HEK293T (cell line): ENCODE data around the gene MKLN1.

ENCODE experiments used
- CTCF ChIA-PET: fragments of 350-600 bp; formaldehyde crosslinking; extraction: SDS; loops from one replicate; lab custom pipeline; 2021; ENCODE audit warnings: antibody characterized with exemption, inconsistent platforms; lab: Yijun Ruan, JAX
- POLR2A ChIA-PET: fragments of 350-600 bp; formaldehyde crosslinking; extraction: SDS; loops from one replicate; lab custom pipeline; 2020; ENCODE audit warnings: antibody characterized with exemption, inconsistent platforms; lab: Yijun Ruan, JAX
- DNase-seq: peaks from one replicate; pipeline ENCODE4 v3.0.0; 2012; ENCODE audit warnings: mixed read lengths; ENCODE audit errors: extremely low spot score
- ARNT ChIP-seq: fragments of 450-650 bp; IDR thresholded peaks from 2 replicates; pipeline ENCODE4 v1.6.1; 2017; ENCODE audit warnings: mild to moderate bottlenecking
- BHLHE40 ChIP-seq: fragments of 450-650 bp; IDR thresholded peaks from 2 replicates; pipeline ENCODE4 v1.6.1; 2016; ENCODE audit warnings: mild to moderate bottlenecking, moderate library complexity, borderline replicate concordance
- CTBP1 ChIP-seq: fragments of 450-650 bp; IDR thresholded peaks from 2 replicates; pipeline ENCODE4 v1.6.1; 2016; ENCODE audit warnings: borderline replicate concordance
- ELF4 ChIP-seq: fragments of 450-650 bp; IDR thresholded peaks from 2 replicates; pipeline ENCODE4 v1.6.1; 2017; ENCODE audit warnings: antibody characterized with exemption
- FOXA1 ChIP-seq: fragments of 450-650 bp; IDR thresholded peaks from 2 replicates; pipeline ENCODE4 v1.6.1; 2016; ENCODE audit warnings: mild to moderate bottlenecking
- FOXK2 ChIP-seq: fragments of 450-650 bp; IDR thresholded peaks from 2 replicates; pipeline ENCODE4 v1.6.1; 2016; ENCODE audit warnings: mild to moderate bottlenecking
- FOXM1 ChIP-seq: fragments of 450-650 bp; IDR thresholded peaks from 2 replicates; pipeline ENCODE4 v1.6.1; 2017; ENCODE audit warnings: mild to moderate bottlenecking, borderline replicate concordance
- HDGF ChIP-seq: fragments of 450-650 bp; IDR thresholded peaks from 2 replicates; pipeline ENCODE4 v1.6.1; 2017; ENCODE audit warnings: antibody characterized with exemption, borderline replicate concordance
- L3MBTL2 ChIP-seq: fragments of 450-650 bp; conservative IDR thresholded peaks from 2 replicates; pipeline ENCODE4 v1.6.1; 2016; ENCODE audit warnings: mild to moderate bottlenecking
- LEF1 ChIP-seq: fragments of 450-650 bp; IDR thresholded peaks from 2 replicates; pipeline ENCODE4 v1.6.1; 2017; ENCODE audit warnings: mild to moderate bottlenecking, borderline replicate concordance
- NFRKB ChIP-seq: fragments of 450-650 bp; IDR thresholded peaks from 2 replicates; pipeline ENCODE4 v1.6.1; 2016; ENCODE audit warnings: mild to moderate bottlenecking, moderate library complexity
- SP1 ChIP-seq: fragments of 450-650 bp; IDR thresholded peaks from 2 replicates; pipeline ENCODE4 v1.6.1; 2017
- SUZ12 ChIP-seq: fragments of 450-650 bp; IDR thresholded peaks from 2 replicates; pipeline ENCODE4 v1.6.1; 2016; ENCODE audit warnings: mild to moderate bottlenecking
- TARDBP ChIP-seq: fragments of 450-650 bp; IDR thresholded peaks from 2 replicates; pipeline ENCODE4 v1.6.1; 2016
- ZNF384 ChIP-seq: fragments of 450-650 bp; IDR thresholded peaks from 2 replicates; pipeline ENCODE4 v1.6.1; 2016
- TF ChIP-seq, protein P1 (sequence below): fragments of 450-650 bp; IDR thresholded peaks from 2 replicates; pipeline ENCODE4 v1.6.1; 2016

The MKLN1 gene

DNA sequence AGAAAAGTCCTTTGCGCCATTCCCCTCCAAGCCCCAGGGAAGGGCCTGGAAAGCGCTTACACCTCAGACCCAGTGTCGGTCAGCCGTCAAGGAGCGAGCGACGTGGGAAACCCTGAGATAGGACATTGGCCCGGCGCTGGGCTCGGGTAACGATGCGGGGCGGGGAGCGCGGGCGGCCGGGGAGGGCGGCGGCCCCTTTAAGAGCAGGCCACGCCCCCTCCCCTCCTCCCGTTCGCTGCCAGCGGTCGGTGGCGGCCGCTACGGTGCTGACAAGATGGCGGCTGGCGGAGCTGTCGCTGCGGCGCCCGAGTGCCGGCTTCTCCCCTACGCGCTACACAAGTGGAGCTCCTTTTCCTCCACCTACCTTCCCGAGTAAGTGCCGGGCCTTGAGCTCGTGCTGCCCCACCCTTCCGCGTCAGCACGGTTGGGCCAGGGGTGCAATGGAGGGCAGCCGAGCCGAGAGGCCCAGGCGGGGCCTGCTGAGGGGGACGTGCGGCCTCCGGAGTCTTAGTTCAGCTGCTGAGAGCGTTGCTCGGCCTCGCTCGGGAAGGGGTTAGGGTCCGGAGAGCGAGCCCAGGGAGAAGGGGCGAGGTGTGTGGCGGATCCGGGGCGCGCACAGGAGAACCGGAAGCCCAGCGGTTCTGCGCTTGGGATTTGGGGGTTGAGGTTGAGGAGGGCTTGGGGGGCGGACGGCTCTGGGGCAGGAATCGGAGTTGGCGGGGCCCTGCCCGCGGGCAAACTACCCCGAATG, at the start of gene MKLN1:
MKLN1 (plus strand) TSS at position 251 of the 751 bp plus-strand sequence; CDS start at position 275, 24 bp downstream.
- ChIA-PET CTCF (no interaction called here), POLR2A (interaction anchor here (0.8 to 1.9 kb wide), 3 partner anchors 29 to 218 kb away, joined by 3 to 7 read pairs (median 4); no protein-coding TSS in a partner anchor)
- peak; percentile 92 for DNase-seq
- TF ChIP-seq FOXM1 (no peak), FOXA1 (no peak), ZNF384 (no peak), NFRKB (peak; percentile 62), CTBP1 (no peak)
- TF ChIP-seq, protein P1, sequence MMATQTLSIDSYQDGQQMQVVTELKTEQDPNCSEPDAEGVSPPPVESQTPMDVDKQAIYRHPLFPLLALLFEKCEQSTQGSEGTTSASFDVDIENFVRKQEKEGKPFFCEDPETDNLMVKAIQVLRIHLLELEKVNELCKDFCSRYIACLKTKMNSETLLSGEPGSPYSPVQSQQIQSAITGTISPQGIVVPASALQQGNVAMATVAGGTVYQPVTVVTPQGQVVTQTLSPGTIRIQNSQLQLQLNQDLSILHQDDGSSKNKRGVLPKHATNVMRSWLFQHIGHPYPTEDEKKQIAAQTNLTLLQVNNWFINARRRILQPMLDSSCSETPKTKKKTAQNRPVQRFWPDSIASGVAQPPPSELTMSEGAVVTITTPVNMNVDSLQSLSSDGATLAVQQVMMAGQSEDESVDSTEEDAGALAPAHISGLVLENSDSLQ, result 0 out of 2 replicates have a peak, but pooled peaks have one; percentile 39

DNA sequence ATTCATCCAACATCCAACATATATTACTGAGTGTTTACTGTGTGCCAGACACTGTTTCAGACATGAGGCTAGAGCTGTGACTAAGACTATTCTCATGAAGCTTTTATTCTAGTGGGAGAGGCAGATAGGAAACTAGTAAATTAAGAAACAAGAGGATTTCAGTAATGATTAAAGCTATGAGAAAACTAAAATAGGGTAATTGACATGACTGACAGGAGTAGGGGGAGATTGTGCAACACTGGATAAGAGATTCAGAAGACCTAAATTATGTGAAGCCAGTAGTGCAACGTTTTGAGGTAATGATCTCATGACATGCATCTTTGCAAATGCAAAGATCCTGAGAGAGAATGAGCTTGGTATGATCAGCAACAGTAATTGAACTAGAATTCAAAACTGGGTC, 48.6 kb upstream of the MKLN1 start:
- no peak for TF ChIP-seq SP1
- no peak for TF ChIP-seq FOXK2
- no peak for TF ChIP-seq L3MBTL2
- TF ChIP-seq BHLHE40, result no peak
- no peak for TF ChIP-seq ARNT
- TF ChIP-seq NFRKB, result no peak
- no peak for TF ChIP-seq TARDBP
- no peak for TF ChIP-seq LEF1
- TF ChIP-seq SUZ12, result no peak
- no peak for TF ChIP-seq FOXA1
- no peak for TF ChIP-seq FOXM1
- TF ChIP-seq ZNF384, result no peak
- TF ChIP-seq, protein P1, result no peak
- TF ChIP-seq CTBP1, result no peak
- TF ChIP-seq ELF4, result no peak
- no peak for TF ChIP-seq HDGF
- POLR2A ChIA-PET, result no interaction called here

DNA sequence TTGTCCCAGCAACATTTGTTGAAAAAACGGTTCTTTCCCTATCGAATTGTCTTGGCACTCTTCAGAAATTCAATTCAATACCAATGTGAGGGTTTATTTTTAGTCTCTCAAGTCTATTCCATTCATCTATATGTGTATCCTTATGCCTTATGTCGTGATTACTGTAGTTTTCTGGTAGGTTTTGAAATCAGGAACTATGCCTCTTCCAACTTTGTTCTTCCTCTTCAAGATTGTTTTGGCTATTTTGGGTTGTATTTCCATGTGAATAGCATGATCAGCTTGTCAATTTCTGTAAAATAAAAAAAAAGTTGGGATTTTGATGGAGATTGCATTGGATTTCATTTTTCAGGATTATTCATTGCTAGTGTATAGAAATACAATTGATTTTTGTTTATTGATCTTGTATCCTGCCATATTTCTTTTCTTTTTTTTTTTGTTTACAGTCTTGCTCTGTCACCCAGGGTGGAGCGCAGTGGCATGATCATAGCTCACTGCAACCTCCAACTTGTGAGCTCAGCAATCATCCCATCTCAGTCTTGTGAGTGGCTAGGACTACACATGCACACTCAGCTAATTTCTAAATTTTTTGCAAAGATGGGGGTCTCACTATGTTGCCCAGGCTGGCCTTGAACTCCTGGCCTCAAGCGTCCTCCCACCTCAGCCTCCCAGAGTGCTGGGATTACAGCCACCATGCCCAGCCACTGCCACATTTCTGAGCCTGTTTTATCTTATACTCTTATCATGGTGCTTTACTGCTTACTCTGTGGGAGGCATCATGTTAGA, 46.2 kb upstream of the MKLN1 start:
- CTCF ChIA-PET, result no interaction called here
- TF ChIP-seq, protein P1, result no peak
- TF ChIP-seq SP1, result no peak
- TF ChIP-seq NFRKB, result no peak
- no peak for TF ChIP-seq ZNF384
- TF ChIP-seq FOXK2, result no peak
- no peak for TF ChIP-seq BHLHE40
- TF ChIP-seq TARDBP, result no peak
- TF ChIP-seq HDGF, result no peak
- no peak for TF ChIP-seq FOXA1

More for the DNA sequence above, 48.6 kb upstream of the MKLN1 start:
- no peak for DNase-seq
- CTCF ChIA-PET, result no interaction called here

DNA sequence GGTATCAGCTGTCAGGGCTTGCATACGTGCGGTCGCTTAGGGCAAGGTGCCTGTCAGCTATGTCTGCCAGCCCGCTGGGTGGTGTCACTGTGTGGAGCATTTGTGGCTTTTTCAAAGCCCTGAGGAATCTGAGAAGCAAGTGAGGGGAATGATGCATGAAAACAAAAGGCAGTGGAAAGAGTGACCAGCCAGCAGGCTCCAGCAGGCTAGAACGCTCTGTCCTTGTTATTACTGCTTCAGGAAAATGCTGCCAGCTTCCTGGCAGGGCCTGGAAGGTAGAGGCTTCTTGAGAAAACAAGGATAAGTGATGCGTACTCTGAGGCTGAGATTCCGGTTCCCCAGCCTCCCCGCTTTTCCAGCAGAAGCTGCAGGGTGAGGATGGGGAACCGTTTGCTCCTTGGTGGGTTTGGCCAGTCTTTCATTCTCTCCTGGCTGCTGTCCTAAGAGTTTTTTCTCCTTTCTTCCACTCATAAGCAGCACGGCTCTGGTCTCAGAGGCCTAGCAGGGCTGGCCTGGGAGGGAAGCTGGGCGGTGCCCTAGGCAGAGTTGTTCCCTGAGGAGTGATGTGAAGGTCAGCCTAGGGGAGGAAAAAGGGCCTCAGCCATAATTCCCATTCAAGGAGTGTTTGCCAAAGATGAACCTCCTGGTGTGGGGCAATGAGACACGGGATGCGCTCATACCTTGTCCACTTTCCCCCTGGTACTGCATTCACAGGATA, 42.8 kb upstream of the MKLN1 start:
- DNase-seq, result no peak
- TF ChIP-seq FOXA1 (no peak), ELF4 (no peak), L3MBTL2 (no peak), CTBP1 (no peak), HDGF (no peak), SUZ12 (no peak), NFRKB (no peak), FOXM1 (no peak), TARDBP (no peak), SP1 (no peak), ARNT (no peak), LEF1 (no peak), FOXK2 (no peak), BHLHE40 (no peak)
- TF ChIP-seq, protein P1, result no peak
- ChIA-PET CTCF (interaction anchor here (0.7 to 0.9 kb wide), 2 partner anchors 54 to 249 kb away, joined by 3 to 5 read pairs; no protein-coding TSS in a partner anchor), POLR2A (no interaction called here)

More for the DNA sequence above, 46.2 kb upstream of the MKLN1 start:
- DNase-seq, result no peak
- POLR2A ChIA-PET, result no interaction called here
